Suprapubic skin (tissue), 4 donors: Measurements from ENCODE around the gene ADAMTS17.

Experiments used
- CTCF ChIP-seq, 2 donors: fragments of 200-600 bp in 1 of 2; fragments of 450-650 bp in 1 of 2; sonication (generic) in 1 of 2; IDR thresholded peaks; one replicate each; pipeline ENCODE4 v1.5.1; 2016 to 2019; ENCODE audit warnings: antibody characterized with exemption in 2 of 2, mild to moderate bottlenecking in 1 of 2, moderate library complexity in 1 of 2
- EP300 ChIP-seq: sonication (generic); formaldehyde crosslinking; IDR thresholded peaks from one replicate; pipeline ENCODE4 v1.6.1; 2017; ENCODE audit warnings: antibody characterized with exemption
- POLR2A ChIP-seq, 2 donors: fragments of 450-650 bp; IDR thresholded peaks; one replicate each; pipeline ENCODE4 v1.6.1; 2017; ENCODE audit warnings: antibody characterized with exemption in 2 of 2, mild to moderate bottlenecking in 2 of 2, moderate library complexity in 2 of 2
- POLR2AphosphoS5 ChIP-seq, 3 donors: sonication (generic); formaldehyde crosslinking; IDR thresholded peaks; one replicate each; pipeline ENCODE4 v1.6.1; 2017; ENCODE audit warnings: antibody characterized with exemption in 3 of 3

- TF ChIP-seq CTCF (IDR thresholded peaks at IDR 0.05) (no peak), POLR2AphosphoS5 (IDR thresholded peaks at IDR 0.05) (no peak), EP300 (no peak), POLR2A (IDR thresholded peaks at IDR 0.05) (no peak)
These were observed 137.0 kb downstream of the ADAMTS17 start for GRCh38 chr15:100204771-100205170.
